GM23248 (cell line): ENCODE measurements around the gene USP10. TPM values are rescaled to one million over a fixed set of nuclear protein-coding genes. Genes with fewer than 3 reads are reported as not detected.

Experiments used
- DNase-seq: peaks from one replicate; pipeline ENCODE4 v3.0.0-alpha.2; 2015
- H2AFZ ChIP-seq: fragments of 200-600 bp; sonication (generic); 2 replicates; pipeline ENCODE4 v1.6.1; 2016; ENCODE audit warnings: antibody characterized with exemption
- H3F3A ChIP-seq: fragments of 200-600 bp; sonication (generic); 2 replicates; pipeline ENCODE4 v1.6.1; 2016; ENCODE audit warnings: mild to moderate bottlenecking, antibody characterized with exemption, mixed run types; ENCODE audit not compliant: insufficient read depth
- H3K27ac ChIP-seq: fragments of 200-600 bp; sonication (generic); 2 replicates; pipeline ENCODE4 v1.5.1; 2016; ENCODE audit warnings: mild to moderate bottlenecking
- H3K27me3 ChIP-seq: fragments of 200-600 bp; sonication (generic); replicated peaks from 2 replicates; pipeline ENCODE4 v1.6.1; 2016; ENCODE audit warnings: mild to moderate bottlenecking; ENCODE audit not compliant: insufficient read depth
- H3K36me3 ChIP-seq: fragments of 200-600 bp; sonication (generic); 2 replicates; pipeline ENCODE4 v1.6.1; 2016; ENCODE audit warnings: low read depth, mild to moderate bottlenecking
- H3K4me1 ChIP-seq: fragments of 200-600 bp; sonication (generic); 2 replicates; pipeline ENCODE4 v1.6.1; 2016; ENCODE audit warnings: mild to moderate bottlenecking; ENCODE audit not compliant: insufficient read depth
- H3K4me2 ChIP-seq: fragments of 200-600 bp; sonication (generic); one replicate; pipeline ENCODE4 v1.6.1; 2016; ENCODE audit warnings: mild to moderate bottlenecking; ENCODE audit not compliant: unreplicated experiment
- H3K4me3 ChIP-seq: fragments of 200-600 bp; sonication (generic); 2 replicates; pipeline ENCODE4 v1.5.1; 2016; ENCODE audit warnings: mild to moderate bottlenecking
- H3K79me2 ChIP-seq: fragments of 200-600 bp; sonication (generic); 2 replicates; pipeline ENCODE4 v1.6.1; 2016; ENCODE audit warnings: mild to moderate bottlenecking; ENCODE audit not compliant: insufficient read depth
- H3K9ac ChIP-seq: fragments of 200-600 bp; sonication (generic); 2 replicates; pipeline ENCODE4 v1.6.1; 2016; ENCODE audit warnings: mild to moderate bottlenecking
- H3K9me2 ChIP-seq: fragments of 200-600 bp; sonication (generic); 2 replicates; pipeline ENCODE4 v1.6.1; 2016; ENCODE audit warnings: mixed run types, mild to moderate bottlenecking, moderate library complexity; ENCODE audit not compliant: insufficient read depth
- H3K9me3 ChIP-seq: fragments of 200-600 bp; sonication (generic); one replicate; pipeline ENCODE4 v1.6.1; 2017; ENCODE audit warnings: low read depth
- H4K20me1 ChIP-seq: fragments of 200-600 bp; sonication (generic); 2 replicates; pipeline ENCODE4 v1.6.0; 2016; ENCODE audit not compliant: insufficient read depth
- EZH2 ChIP-seq: fragments of 200-600 bp; sonication (generic); IDR thresholded peaks from 2 replicates; pipeline ENCODE4 v1.6.1; 2018; ENCODE audit warnings: antibody characterized with exemption, mild to moderate bottlenecking; ENCODE audit not compliant: insufficient read depth, poor library complexity, severe bottlenecking
- EZH2phosphoT487 ChIP-seq: fragments of 200-600 bp; sonication (generic); IDR thresholded peaks from 2 replicates; pipeline ENCODE4 v1.6.1; 2018; ENCODE audit warnings: antibody characterized with exemption, moderate library complexity, mild to moderate bottlenecking, low read depth; ENCODE audit not compliant: insufficient read depth
- WGBS, 2 experiments: methylation state at CpG; one replicate each; pipeline ENCODE4 v1.1.6; 2015 to 2017; ENCODE audit warnings: low lambda C conversion rate in 2 of 2, low coverage in 1 of 2; ENCODE audit errors: missing lambda C conversion rate in 2 of 2; 5-methylcytosine and 5-hydroxymethylcytosine counted together
- in situ Hi-C: fragments of 300-500 bp; cut with MboI; formaldehyde crosslinking; loops from 2 replicates; pipeline ENCODE4 v1.15.0; 2020
- polyA plus RNA-seq: library from polyadenylated mRNA; unstranded; fragments of >200 nt; fragmentation: Nextera tagmentation; extraction: Ambion mirVana; gene quantifications from 2 replicates; pipeline ENCODE4 v1.2.1, GENCODE V29; 2016
- total RNA-seq: library from RNA; depleted of rRNA; stranded (reverse); fragments of >200 nt; shearing (Covaris generic); gene quantifications from 2 replicates; pipeline ENCODE4 v1.2.3, GENCODE V29; 2014

USP10 gene
- total and polyA plus RNA-seq, 2 experiments from 2014 or later: 48.3 to 74.0 TPM

DNA sequence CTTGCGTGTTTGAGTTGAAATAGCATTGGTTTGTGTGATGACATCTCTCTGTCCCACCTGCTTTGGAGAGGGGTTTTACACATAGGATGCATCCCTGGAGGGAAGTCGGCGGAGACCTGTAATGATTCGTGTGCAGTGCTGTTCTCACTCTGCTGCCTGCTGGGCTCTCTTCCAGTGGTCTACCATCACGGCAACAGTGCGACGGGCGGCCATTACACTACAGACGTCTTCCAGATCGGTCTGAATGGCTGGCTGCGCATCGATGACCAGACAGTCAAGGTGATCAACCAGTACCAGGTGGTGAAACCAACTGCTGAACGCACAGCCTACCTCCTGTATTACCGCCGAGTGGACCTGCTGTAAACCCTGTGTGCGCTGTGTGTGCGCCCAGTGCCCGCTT is 78.9 kb downstream of the USP10 start:
- TF ChIP-seq EZH2 (no peak), EZH2phosphoT487 (no peak)
- no peak for DNase-seq
- H3K36me3 ChIP-seq: peaks cover 39% of the 10 kb centered on the region
- H4K20me1 ChIP-seq: no peaks in the 10 kb centered on the region
- H3K9ac ChIP-seq: no peak overlapping the region
- H3K4me2 ChIP-seq: no peak overlapping the region
- H2AFZ ChIP-seq: no peak overlapping the region
- H3K9me3 ChIP-seq: no peaks in the 10 kb centered on the region
- H3K9me2 ChIP-seq: no peaks in the 10 kb centered on the region
- H3F3A ChIP-seq: peaks cover 13% of the 10 kb centered on the region
- 0 out of 2 replicates have a peak, but pooled peaks cover 9% of the 10 kb centered on the region for H3K79me2 ChIP-seq
- no peak overlapping the region for H3K4me3 ChIP-seq
- H3K27ac ChIP-seq: no peak overlapping the region
- peaks cover 7% of the 10 kb centered on the region; the same call in 1 of the 2 replicates for H3K4me1 ChIP-seq
- no peaks in the 10 kb centered on the region for H3K27me3 ChIP-seq
- 97 to 98% methylated on average over 18 of the region's 18 CpGs for WGBS, 2 experiments
- in situ Hi-C loops: no loop called here

DNA sequence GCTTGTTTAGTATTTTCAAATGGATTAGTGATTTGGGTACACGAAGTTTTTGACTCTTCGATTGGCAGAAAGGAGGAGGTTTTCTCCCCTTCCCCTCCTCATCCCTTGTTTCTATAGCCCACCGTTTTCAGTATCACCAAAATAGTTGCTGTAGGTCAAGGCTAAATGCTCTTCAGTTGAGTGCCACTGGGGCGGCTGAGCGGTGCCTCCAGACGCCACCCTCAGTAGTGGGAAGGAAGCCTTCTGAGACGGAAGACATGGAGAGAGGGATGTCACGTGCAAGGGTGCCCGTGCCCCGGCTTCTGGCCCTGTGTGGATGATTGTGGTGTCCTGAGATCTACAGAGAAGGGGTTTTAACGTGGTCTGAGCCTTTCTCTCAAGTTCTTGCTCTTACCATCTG is 80.3 kb downstream of the USP10 start:
- Histone ChIP-seq H3K4me1 (0 out of 2 replicates have a peak, but pooled peaks cover 2% of the 10 kb centered on the region), H2AFZ (no peak overlapping the region), H4K20me1 (no peaks in the 10 kb centered on the region), H3K27ac (no peak overlapping the region), H3K9ac (no peak overlapping the region), H3K4me3 (no peak overlapping the region), H3K27me3 (no peaks in the 10 kb centered on the region), H3F3A (peaks cover 3% of the 10 kb centered on the region), H3K79me2 (0 out of 2 replicates have a peak, but pooled peaks cover 4% of the 10 kb centered on the region), H3K9me2 (no peaks in the 10 kb centered on the region), H3K4me2 (no peak overlapping the region), H3K36me3 (peaks cover 32% of the 10 kb centered on the region), H3K9me3 (no peaks in the 10 kb centered on the region)
- in situ Hi-C loops: no loop called here
- no peak for TF ChIP-seq EZH2phosphoT487
- no peak for TF ChIP-seq EZH2
- no peak for DNase-seq
- WGBS, 2 experiments: 98% methylated on average over 11 of the region's 11 CpGs

DNA sequence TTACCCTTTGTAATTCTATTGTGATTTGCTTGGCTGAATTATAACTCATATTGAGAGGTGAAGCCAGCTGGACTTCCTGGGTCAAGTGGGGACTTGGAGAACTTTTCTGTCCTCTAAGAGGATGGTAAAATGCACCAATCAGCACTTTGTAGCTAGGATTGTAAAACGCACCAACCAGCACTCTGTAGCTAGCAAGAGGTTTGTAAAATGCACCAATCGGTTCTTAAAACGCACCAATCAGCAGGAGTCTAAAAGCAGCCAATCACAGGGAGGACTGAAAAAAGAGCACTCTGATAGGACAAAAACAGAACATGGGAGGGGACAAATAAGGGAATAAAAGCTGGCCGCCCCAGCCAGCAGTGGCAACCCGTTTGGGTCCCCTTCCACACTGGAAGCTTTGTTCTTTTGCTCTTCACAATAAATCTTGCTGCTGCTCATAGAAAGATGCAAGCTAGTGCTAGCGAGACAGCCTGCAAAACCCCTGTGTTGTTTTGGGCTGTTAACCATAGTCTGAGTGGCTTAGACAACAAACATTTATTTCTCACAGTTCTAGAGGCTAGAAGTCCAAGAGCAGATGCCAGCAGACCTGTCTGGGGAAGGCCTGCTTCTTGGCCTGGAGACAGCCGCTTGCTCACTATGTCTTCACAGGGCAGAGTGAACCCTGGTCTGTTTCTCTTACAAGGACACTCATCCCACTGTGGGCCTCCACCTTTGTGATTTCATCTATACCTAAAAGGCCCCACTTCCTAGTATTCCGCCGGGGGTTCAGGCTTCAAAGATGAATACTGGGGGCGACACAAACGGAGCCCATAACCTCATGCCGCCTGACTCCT is 81.0 kb downstream of the USP10 start:
- Histone ChIP-seq H3K79me2 (0 out of 2 replicates have a peak, but pooled peaks cover 4% of the 10 kb centered on the region), H3K4me1 (no peaks in the 10 kb centered on the region), H3K9me2 (no peaks in the 10 kb centered on the region), H3K9ac (no peak overlapping the region), H3K36me3 (peaks cover 27% of the 10 kb centered on the region), H4K20me1 (no peaks in the 10 kb centered on the region), H3K27me3 (no peaks in the 10 kb centered on the region), H3K4me2 (no peak overlapping the region), H3K4me3 (no peak overlapping the region), H3K9me3 (no peaks in the 10 kb centered on the region), H3K27ac (no peak overlapping the region), H2AFZ (no peak overlapping the region), H3F3A (no peaks in the 10 kb centered on the region)
- 94 to 95% methylated on average over 12 of the region's 12 CpGs for WGBS, 2 experiments
- DNase-seq: no peak
- in situ Hi-C loops: no loop called here
- TF ChIP-seq EZH2 (no peak), EZH2phosphoT487 (no peak)

DNA sequence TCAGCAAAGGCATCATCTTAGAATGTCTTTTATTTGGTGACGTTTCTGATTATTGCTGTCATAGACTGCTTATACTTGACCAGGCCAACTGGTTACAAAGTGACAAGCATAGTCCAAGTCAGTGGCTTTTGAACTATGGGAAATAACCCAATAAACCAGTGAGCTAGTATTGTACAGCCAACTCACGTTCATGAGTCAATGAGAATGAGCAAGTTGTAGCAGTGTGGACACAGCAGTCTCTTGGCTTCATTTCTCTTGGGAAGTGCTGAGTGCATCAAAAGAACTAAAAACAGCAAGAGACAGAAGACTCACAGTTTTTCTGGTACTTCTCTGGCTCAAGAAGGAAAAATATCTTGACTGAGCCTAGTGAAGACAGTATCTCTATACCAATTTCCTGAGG is 83.0 kb downstream of the USP10 start:
- H3K27ac ChIP-seq: no peak overlapping the region
- no peaks in the 10 kb centered on the region for H3K27me3 ChIP-seq
- no peak overlapping the region for H3K4me2 ChIP-seq
- TF ChIP-seq EZH2 (no peak), EZH2phosphoT487 (no peak)
- no peak overlapping the region for H3K9ac ChIP-seq
- H2AFZ ChIP-seq: no peak overlapping the region
- in situ Hi-C loops: no loop called here
- H3K9me3 ChIP-seq: no peaks in the 10 kb centered on the region
- no peak overlapping the region for H3K4me3 ChIP-seq
- H4K20me1 ChIP-seq: no peaks in the 10 kb centered on the region
- peak; percentile 58 for DNase-seq
- peaks cover 6% of the 10 kb centered on the region for H3F3A ChIP-seq
- no peaks in the 10 kb centered on the region for H3K79me2 ChIP-seq
- 20 to 23% methylated on average over 2 of the region's 2 CpGs for WGBS, 2 experiments
- peaks cover 26% of the 10 kb centered on the region for H3K36me3 ChIP-seq
- no peaks in the 10 kb centered on the region for H3K4me1 ChIP-seq
- H3K9me2 ChIP-seq: no peaks in the 10 kb centered on the region
